ENCODE results near the gene GALNT14.
"Not testable (repeated sequence)": the region's sequence is repeated elsewhere in the genome, so short reads cannot be mapped to it uniquely, and the experiment has no call there.

Gene GALNT14

GRCh38 chr2:30940839-30941238 is 197.4 kb downstream of the GALNT14 start:
- DNase-seq (ENCODE audit: low read depth in 2 of 2): no peak

GRCh38 chr2:30939364-30939763 is 198.9 kb downstream of the GALNT14 start:
- DNase-seq (ENCODE audit: low read depth in 2 of 2): no peak

- no peak for DNase-seq (ENCODE audit: low read depth in 2 of 2)
These were observed 200.0 kb downstream of the GALNT14 start for GRCh38 chr2:30938196-30938595.

GRCh38 chr2:30936977-30937376 is 201.3 kb downstream of the GALNT14 start:
- no peak for DNase-seq (ENCODE audit: low read depth in 2 of 2)

- DNase-seq (ENCODE audit: low read depth in 2 of 2): no peak
These were observed 202.4 kb downstream of the GALNT14 start for GRCh38 chr2:30935795-30936194.

- no peak for DNase-seq (ENCODE audit: low read depth in 2 of 2)
These were observed 204.2 kb downstream of the GALNT14 start for GRCh38 chr2:30934066-30934465.

- no peak for DNase-seq (ENCODE audit: low read depth in 2 of 2)
These were observed 204.7 kb downstream of the GALNT14 start for GRCh38 chr2:30933496-30933895.

- DNase-seq (ENCODE audit: low read depth in 2 of 2): no peak
These were observed 205.4 kb downstream of the GALNT14 start for GRCh38 chr2:30932870-30933269.

- DNase-seq (ENCODE audit: low read depth in 2 of 2): no peak
These were observed 206.3 kb downstream of the GALNT14 start for GRCh38 chr2:30931841-30932407.

GRCh38 chr2:30930716-30931115 is 207.5 kb downstream of the GALNT14 start:
- no peak for DNase-seq (ENCODE audit: low read depth in 2 of 2)

GRCh38 chr2:30927465-30928075 is 210.7 kb downstream of the GALNT14 start:
- no peak for DNase-seq (ENCODE audit: low read depth in 2 of 2)

- no peak for DNase-seq (ENCODE audit: low read depth in 2 of 2)
These were observed 211.6 kb downstream of the GALNT14 start for GRCh38 chr2:30926606-30927005.

GRCh38 chr2:30923623-30924022 is 214.6 kb downstream of the GALNT14 start:
- no peak for DNase-seq (ENCODE audit: low read depth in 2 of 2)

GRCh38 chr2:30920511-30920910 is 217.7 kb downstream of the GALNT14 start:
- DNase-seq (ENCODE audit: low read depth in 2 of 2): no peak

- DNase-seq (ENCODE audit: low read depth in 2 of 2): no peak
These were observed 222.8 kb downstream of the GALNT14 start for GRCh38 chr2:30915486-30915885.

- no peak for DNase-seq (ENCODE audit: low read depth in 2 of 2)
These were observed 223.8 kb downstream of the GALNT14 start for GRCh38 chr2:30914456-30914855.

- no peak for DNase-seq (ENCODE audit: low read depth in 2 of 2)
These were observed 226.2 kb downstream of the GALNT14 start for GRCh38 chr2:30912056-30912455.

- no peak for DNase-seq (ENCODE audit: low read depth in 2 of 2)
These were observed 226.9 kb downstream of the GALNT14 start for GRCh38 chr2:30911327-30911726.

GRCh38 chr2:30910686-30911085 is 227.6 kb downstream of the GALNT14 start:
- DNase-seq (ENCODE audit: low read depth in 2 of 2): no peak

- not testable (repeated sequence) for DNase-seq (ENCODE audit: low read depth in 2 of 2)
These were observed 233.8 kb downstream of the GALNT14 start for GRCh38 chr2:30904437-30904836.

- no peak for DNase-seq (ENCODE audit: low read depth in 2 of 2)
These were observed 234.9 kb downstream of the GALNT14 start for GRCh38 chr2:30903326-30903725.

- DNase-seq (ENCODE audit: low read depth in 2 of 2): no peak
These were observed 237.9 kb downstream of the GALNT14 start for GRCh38 chr2:30900381-30900780.

- no peak for DNase-seq (ENCODE audit: low read depth in 2 of 2)
These were observed 238.7 kb downstream of the GALNT14 start for GRCh38 chr2:30899516-30900054.

- no peak for DNase-seq (ENCODE audit: low read depth in 2 of 2)
These were observed 240.7 kb downstream of the GALNT14 start for GRCh38 chr2:30897539-30897938.

Measured in activated CD8-positive, alpha-beta memory T cell treated with anti-CD3 and anti-CD28 coated beads for 4 hours (primary cell).